Measurements from ENCODE around the gene GMDS.

GMDS gene

GRCh38 chr6:1617466-1618310 lies 627.7 kb downstream of the GMDS start:
- DNase-seq (ENCODE audit: extremely low read depth, low read depth), result no peak
- no peak for TF ChIP-seq CTCF (IDR thresholded peaks at IDR 0.05; ENCODE audit: low read depth, low read length)

GRCh38 chr6:1616701-1617463 lies 628.5 kb downstream of the GMDS start:
- TF ChIP-seq CTCF (IDR thresholded peaks at IDR 0.05; ENCODE audit: low read depth, low read length), result no peak
- DNase-seq (ENCODE audit: extremely low read depth, low read depth), result no peak

- no peak for TF ChIP-seq CTCF (IDR thresholded peaks at IDR 0.05; ENCODE audit: low read depth, low read length)
These were observed 629.5 kb downstream of the GMDS start for GRCh38 chr6:1615853-1616420.

GRCh38 chr6:1615151-1615852 lies 630.1 kb downstream of the GMDS start:
- DNase-seq (ENCODE audit: extremely low read depth, low read depth), result no peak
- no peak for TF ChIP-seq CTCF (IDR thresholded peaks at IDR 0.05; ENCODE audit: low read depth, low read length)

More at GRCh38 chr6:1615853-1616420, 629.5 kb downstream of the GMDS start:
- DNase-seq (ENCODE audit: extremely low read depth, low read depth), result no peak

- DNase-seq (ENCODE audit: extremely low read depth, low read depth), result no peak
- no peak for TF ChIP-seq CTCF (IDR thresholded peaks at IDR 0.05; ENCODE audit: low read depth, low read length)
These were observed 630.8 kb downstream of the GMDS start for GRCh38 chr6:1614448-1615150.

GRCh38 chr6:1613688-1614447 lies 631.5 kb downstream of the GMDS start:
- DNase-seq (ENCODE audit: extremely low read depth, low read depth), result no peak

More at GRCh38 chr6:1613688-1614447, 631.5 kb downstream of the GMDS start:
- TF ChIP-seq CTCF (IDR thresholded peaks at IDR 0.05; ENCODE audit: low read depth, low read length), result no peak

Measured in AG09319 (cell line).